MM.1S (cell line): Measurements from ENCODE around the gene MPHOSPH9.

Source experiments
- CTCF ChIP-seq: fragments of 300-600 bp; sonication (generic); IDR thresholded peaks from 2 replicates; pipeline ENCODE4 v1.5.1; 2016; ENCODE audit warnings: antibody characterized with exemption, low read length, mixed read lengths
- EZH2 ChIP-seq: fragments of 300-600 bp; sonication (generic); optimal IDR thresholded peaks from 2 replicates; pipeline ENCODE3; 2017; ENCODE audit warnings: low read depth, mild to moderate bottlenecking, antibody characterized with exemption, low read length, mixed read lengths
- EZH2phosphoT487 ChIP-seq: fragments of 300-600 bp; sonication (generic); IDR thresholded peaks from 2 replicates; pipeline ENCODE4 v1.6.1; 2018; ENCODE audit warnings: antibody characterized with exemption, low read length

- TF ChIP-seq CTCF = no peak
- no peak for TF ChIP-seq EZH2phosphoT487
- TF ChIP-seq EZH2 = no peak
Measured at GRCh38 chr12:123122626-123123025, 110.3 kb downstream of the MPHOSPH9 start.
